ENCODE measurements around the gene ST14. TPM values are rescaled to one million over a fixed set of nuclear protein-coding genes. Genes with fewer than 3 reads are reported as not detected.
"Not testable (repeated sequence)": the region's sequence is repeated elsewhere in the genome, so short reads cannot be mapped to it uniquely, and the experiment has no call there.

ST14 gene
- total RNA-seq, 2 experiments from 2014 or later = not detected

- POLR2A ChIA-PET = no interaction called here
- no peak for DNase-seq
- intact Hi-C loops (cut with micrococcal nuclease) = no loop called here
- H3K27ac Mint-ChIP-seq = no peak overlapping the region
- CTCF ChIA-PET = interaction anchor here (0.6 kb wide), 1 partner anchor 195 kb away, joined by 3 read pairs; no protein-coding TSS in a partner anchor
- H3K4me1 Mint-ChIP-seq (ENCODE audit: low read depth) = no peaks in the 10 kb centered on the region
- H3K27me3 Mint-ChIP-seq = peaks cover 5% of the 10 kb centered on the region
- H3K36me3 Mint-ChIP-seq = no peaks in the 10 kb centered on the region
- H3K4me3 Mint-ChIP-seq = no peak overlapping the region
- H3K9me3 Mint-ChIP-seq = no peaks in the 10 kb centered on the region
These were observed 24.5 kb downstream of the ST14 start for GRCh38 chr11:130183878-130184610.

- no peak overlapping the region for H3K27ac Mint-ChIP-seq
- no peaks in the 10 kb centered on the region for H3K4me1 Mint-ChIP-seq (ENCODE audit: low read depth)
- H3K27me3 Mint-ChIP-seq = peaks cover 5% of the 10 kb centered on the region
- H3K9me3 Mint-ChIP-seq = no peaks in the 10 kb centered on the region
- no peak overlapping the region for H3K4me3 Mint-ChIP-seq
- intact Hi-C loops (cut with micrococcal nuclease) = no loop called here
- no peak for DNase-seq
- ChIA-PET CTCF (no interaction called here), POLR2A (no interaction called here)
- H3K36me3 Mint-ChIP-seq = no peaks in the 10 kb centered on the region
These were observed 27.5 kb downstream of the ST14 start for GRCh38 chr11:130187096-130187495.

GRCh38 chr11:130188047-130188446, 28.5 kb downstream of the ST14 start:
- ChIA-PET CTCF (no interaction called here), POLR2A (no interaction called here)
- H3K4me1 Mint-ChIP-seq (ENCODE audit: low read depth) = no peaks in the 10 kb centered on the region
- no peak for DNase-seq
- H3K27ac Mint-ChIP-seq = no peak overlapping the region
- H3K9me3 Mint-ChIP-seq = no peaks in the 10 kb centered on the region
- H3K4me3 Mint-ChIP-seq = no peak overlapping the region
- peaks cover 5% of the 10 kb centered on the region for H3K27me3 Mint-ChIP-seq
- intact Hi-C loops (cut with micrococcal nuclease) = no loop called here
- no peaks in the 10 kb centered on the region for H3K36me3 Mint-ChIP-seq

GRCh38 chr11:130188585-130189347, 29.2 kb downstream of the ST14 start:
- no peak for DNase-seq
- Mint-ChIP-seq H3K4me3 (no peak overlapping the region), H3K9me3 (no peaks in the 10 kb centered on the region), H3K36me3 (no peaks in the 10 kb centered on the region), H3K4me1 (ENCODE audit: low read depth) (no peaks in the 10 kb centered on the region), H3K27me3 (peaks cover 2% of the 10 kb centered on the region), H3K27ac (no peak overlapping the region)
- ChIA-PET CTCF (no interaction called here), POLR2A (no interaction called here)
- intact Hi-C loops (cut with micrococcal nuclease) = no loop called here

GRCh38 chr11:130189492-130190210, 30.1 kb downstream of the ST14 start:
- no peak for DNase-seq
- no peaks in the 10 kb centered on the region for H3K27me3 Mint-ChIP-seq
- intact Hi-C loops (cut with micrococcal nuclease) = no loop called here
- no peaks in the 10 kb centered on the region for H3K36me3 Mint-ChIP-seq
- H3K4me1 Mint-ChIP-seq (ENCODE audit: low read depth) = no peaks in the 10 kb centered on the region
- ChIA-PET CTCF (no interaction called here), POLR2A (no interaction called here)
- no peak overlapping the region for H3K4me3 Mint-ChIP-seq
- H3K9me3 Mint-ChIP-seq = no peaks in the 10 kb centered on the region
- no peak overlapping the region for H3K27ac Mint-ChIP-seq

- Mint-ChIP-seq H3K9me3 (no peaks in the 10 kb centered on the region), H3K4me3 (no peak overlapping the region), H3K36me3 (no peaks in the 10 kb centered on the region), H3K27ac (no peak overlapping the region), H3K4me1 (ENCODE audit: low read depth) (no peaks in the 10 kb centered on the region), H3K27me3 (no peaks in the 10 kb centered on the region)
- DNase-seq = no peak
- intact Hi-C loops (cut with micrococcal nuclease) = no loop called here
- ChIA-PET POLR2A (no interaction called here), CTCF (no interaction called here)
These were observed 30.8 kb downstream of the ST14 start for GRCh38 chr11:130190371-130190881.

GRCh38 chr11:130191896-130192295, 32.3 kb downstream of the ST14 start:
- intact Hi-C loops (cut with micrococcal nuclease) = no loop called here

GRCh38 chr11:130192845-130193267, 33.3 kb downstream of the ST14 start:
- Mint-ChIP-seq H3K4me1 (ENCODE audit: low read depth) (no peaks in the 10 kb centered on the region), H3K4me3 (no peak overlapping the region), H3K9me3 (no peaks in the 10 kb centered on the region), H3K27ac (no peak overlapping the region), H3K36me3 (no peaks in the 10 kb centered on the region), H3K27me3 (no peaks in the 10 kb centered on the region)
- POLR2A ChIA-PET = no interaction called here
- intact Hi-C loops (cut with micrococcal nuclease) = no loop called here
- DNase-seq = no peak
- CTCF ChIA-PET = no interaction called here

More at GRCh38 chr11:130191896-130192295, 32.3 kb downstream of the ST14 start:
- no peak for DNase-seq
- no peak overlapping the region for H3K4me3 Mint-ChIP-seq
- no peaks in the 10 kb centered on the region for H3K9me3 Mint-ChIP-seq
- ChIA-PET CTCF (no interaction called here), POLR2A (no interaction called here)
- no peaks in the 10 kb centered on the region for H3K4me1 Mint-ChIP-seq (ENCODE audit: low read depth)
- H3K27me3 Mint-ChIP-seq = no peaks in the 10 kb centered on the region
- no peak overlapping the region for H3K27ac Mint-ChIP-seq
- no peaks in the 10 kb centered on the region for H3K36me3 Mint-ChIP-seq

GRCh38 chr11:130193551-130193950, 34.0 kb downstream of the ST14 start:
- DNase-seq; CTCF ChIA-PET; H3K4me3 Mint-ChIP-seq; H3K27me3 Mint-ChIP-seq; intact Hi-C loops (cut with micrococcal nuclease); POLR2A ChIA-PET; H3K36me3 Mint-ChIP-seq; H3K9me3 Mint-ChIP-seq; H3K4me1 Mint-ChIP-seq (ENCODE audit: low read depth); H3K27ac Mint-ChIP-seq: not testable (repeated sequence)

- H3K36me3 Mint-ChIP-seq = no peaks in the 10 kb centered on the region
- H3K4me3 Mint-ChIP-seq = no peak overlapping the region
- no peak overlapping the region for H3K27ac Mint-ChIP-seq
- no peaks in the 10 kb centered on the region for H3K4me1 Mint-ChIP-seq (ENCODE audit: low read depth)
- H3K9me3 Mint-ChIP-seq = no peaks in the 10 kb centered on the region
- CTCF ChIA-PET = no interaction called here
- POLR2A ChIA-PET = no interaction called here
- no peaks in the 10 kb centered on the region for H3K27me3 Mint-ChIP-seq
- DNase-seq = no peak
- intact Hi-C loops (cut with micrococcal nuclease) = no loop called here
These were observed 34.9 kb downstream of the ST14 start for GRCh38 chr11:130194241-130195023.

GRCh38 chr11:130197386-130198035, 37.9 kb downstream of the ST14 start:
- Mint-ChIP-seq H3K4me1 (ENCODE audit: low read depth) (no peaks in the 10 kb centered on the region), H3K27me3 (no peaks in the 10 kb centered on the region), H3K27ac (no peak overlapping the region), H3K9me3 (no peaks in the 10 kb centered on the region), H3K36me3 (no peaks in the 10 kb centered on the region), H3K4me3 (no peak overlapping the region)
- CTCF ChIA-PET = interaction anchor here (0.7 to 1.4 kb wide), 2 partner anchors 15 to 65 kb away, joined by 3 to 4 read pairs; no protein-coding TSS in a partner anchor
- DNase-seq = no peak
- POLR2A ChIA-PET = interaction anchor here (0.6 kb wide), 1 partner anchor 732 kb away, joined by 4 read pairs; no protein-coding TSS in a partner anchor
- intact Hi-C loops (cut with micrococcal nuclease) = no loop called here
